HG03175 (cell line): Measurements from ENCODE around the gene SHISA9.

Experiments used
- ATAC-seq: cut with Tn5 transposase; IDR thresholded peaks from one replicate; pipeline ENCODE4 v1.9.1; 2021; ENCODE audit warnings: mild to moderate bottlenecking, moderate library complexity; ENCODE audit not compliant: unreplicated experiment

SHISA9 gene

DNA sequence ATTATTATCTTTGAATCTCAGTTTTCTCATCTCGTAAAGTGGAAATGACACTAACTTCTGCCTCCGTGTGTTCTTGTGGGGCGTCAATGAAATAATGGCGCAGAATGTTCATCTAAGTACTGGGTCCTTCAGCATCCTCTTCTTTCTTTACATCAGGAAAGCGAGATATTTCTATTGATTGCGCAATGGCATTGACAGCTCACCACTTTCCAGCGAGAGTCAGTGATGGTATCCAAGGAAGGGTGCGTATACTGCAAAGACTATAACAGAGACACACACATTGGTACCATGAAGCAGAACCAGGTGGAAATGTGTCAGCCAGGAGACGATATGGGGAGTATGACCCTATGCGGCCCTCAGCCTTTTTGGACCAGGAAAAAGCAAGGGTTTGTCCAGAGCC is 162.1 kb downstream of the SHISA9 start:
- ATAC-seq, result no peak

DNA sequence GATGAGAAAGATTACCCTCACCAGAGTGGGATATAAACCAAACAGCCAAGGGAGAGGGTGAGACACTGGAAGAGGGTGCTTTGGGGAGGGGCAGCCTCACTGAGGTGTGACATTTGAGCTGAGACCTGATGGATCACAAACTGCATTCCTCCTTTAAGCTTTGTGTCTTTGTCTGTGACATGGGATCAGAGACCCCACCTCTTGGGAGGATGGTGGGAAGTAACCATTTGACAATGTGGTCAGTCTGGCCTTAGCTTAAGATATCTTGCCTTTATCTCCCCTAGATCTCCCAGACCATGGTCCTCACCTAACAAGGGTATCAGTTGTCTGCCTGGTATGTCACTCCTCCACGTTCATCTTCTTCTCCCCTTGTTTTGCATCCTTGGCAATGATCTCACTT is 163.4 kb downstream of the SHISA9 start:
- no peak for ATAC-seq

DNA sequence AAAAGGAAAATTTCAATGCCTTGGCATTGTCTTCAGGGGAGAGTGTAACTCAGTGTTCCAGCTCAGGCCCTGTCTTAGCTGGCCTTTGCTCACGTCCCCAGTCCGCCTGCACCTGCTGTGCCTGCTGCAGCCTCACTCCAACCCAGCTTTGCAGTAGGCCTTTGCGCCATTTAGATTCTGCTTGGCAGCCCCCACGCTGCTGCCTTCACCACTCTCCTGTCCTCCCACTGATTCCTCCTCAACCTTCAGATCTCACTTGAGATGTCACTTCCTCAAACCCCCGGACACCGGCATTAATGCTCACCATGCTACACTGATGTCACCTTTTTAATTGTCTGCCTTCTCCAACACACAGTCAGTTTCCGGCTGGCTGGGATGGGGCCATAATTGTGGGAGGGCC is 166.2 kb downstream of the SHISA9 start:
- ATAC-seq, result no peak

DNA sequence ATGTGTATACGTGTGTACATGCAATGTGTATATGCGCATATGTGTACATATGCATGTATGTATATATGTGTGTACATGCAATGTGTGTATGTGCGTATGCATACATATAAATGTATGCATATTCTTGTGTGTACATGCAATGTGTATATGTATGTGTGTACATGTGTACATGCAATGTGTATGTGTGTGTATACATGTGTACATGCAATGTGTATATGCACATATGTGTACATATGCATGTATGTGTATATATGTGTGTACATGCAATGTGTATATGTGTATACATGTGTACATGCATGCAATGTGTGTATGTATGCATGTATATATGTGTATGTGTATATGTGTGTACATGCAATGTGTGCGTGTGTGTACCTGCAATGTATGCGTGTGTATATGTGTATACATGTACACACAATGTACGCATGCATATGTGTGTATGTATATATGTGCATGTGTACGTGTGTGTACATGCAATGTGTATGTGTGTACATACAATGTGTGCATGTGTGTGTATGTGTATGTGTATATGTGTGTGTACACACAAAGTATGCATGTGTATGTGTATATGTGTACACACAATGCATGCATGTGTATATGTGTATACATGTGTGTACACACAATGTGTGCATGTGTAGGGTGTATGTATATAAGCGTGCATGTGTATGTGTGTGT is 167.7 kb downstream of the SHISA9 start:
- ATAC-seq, result no peak

DNA sequence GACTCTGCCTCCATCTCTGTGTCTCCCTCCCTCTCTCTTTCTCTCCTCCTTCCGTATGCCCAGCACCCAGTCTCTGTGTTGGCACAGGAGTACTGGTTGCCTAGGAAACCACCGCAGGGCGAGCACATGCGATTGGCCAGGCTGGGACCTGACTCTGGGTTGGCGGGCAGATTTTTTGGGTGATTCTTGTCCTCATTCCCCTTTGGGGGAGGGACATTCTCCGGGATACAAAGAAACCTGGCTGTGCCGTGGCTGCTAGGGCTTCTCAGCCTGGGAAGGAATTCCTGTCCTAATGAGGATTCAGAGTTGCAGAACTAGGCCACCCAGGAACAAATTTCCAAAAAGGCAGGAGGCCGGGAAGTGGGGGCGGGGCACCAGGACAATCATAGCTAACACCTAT is 168.9 kb downstream of the SHISA9 start:
- ATAC-seq, result no peak

DNA sequence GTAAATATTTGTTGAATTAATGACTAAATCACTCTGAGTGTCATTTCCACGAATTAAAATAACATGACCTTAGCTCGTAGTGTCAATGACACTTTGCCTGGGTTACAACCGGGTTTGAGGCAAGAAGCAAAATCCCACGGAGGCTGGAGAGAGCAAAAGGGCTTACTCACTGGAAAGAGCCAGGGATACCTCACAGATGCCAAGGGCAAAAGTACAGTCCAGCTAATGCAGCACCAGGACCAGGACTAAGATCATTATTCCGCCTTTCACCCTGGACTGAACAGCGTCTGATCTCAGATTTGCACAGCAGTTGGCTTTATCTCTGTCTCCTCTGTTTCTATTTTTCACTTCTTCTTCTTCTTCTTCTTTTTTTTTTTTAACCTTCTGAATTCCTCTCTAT is 175.5 kb downstream of the SHISA9 start:
- ATAC-seq, result no peak

DNA sequence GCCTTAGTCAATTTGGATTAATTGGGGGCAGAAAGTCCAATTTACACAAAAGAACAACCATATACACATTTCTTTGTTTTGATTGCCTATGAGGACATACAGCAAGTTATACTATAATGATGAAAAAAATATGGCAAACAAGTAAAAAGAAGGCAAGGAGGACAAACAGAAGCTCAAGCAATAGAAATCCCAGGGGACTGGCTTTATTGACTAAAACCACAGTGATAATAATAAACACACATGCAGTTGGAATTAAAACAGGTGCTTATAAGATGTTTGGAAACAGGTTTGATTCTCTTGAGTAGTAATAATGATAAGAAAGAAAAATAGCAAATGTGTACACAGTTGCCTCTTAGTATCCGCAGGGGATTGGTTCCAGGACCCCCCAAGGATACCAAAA is 176.4 kb downstream of the SHISA9 start:
- ATAC-seq, result no peak

DNA sequence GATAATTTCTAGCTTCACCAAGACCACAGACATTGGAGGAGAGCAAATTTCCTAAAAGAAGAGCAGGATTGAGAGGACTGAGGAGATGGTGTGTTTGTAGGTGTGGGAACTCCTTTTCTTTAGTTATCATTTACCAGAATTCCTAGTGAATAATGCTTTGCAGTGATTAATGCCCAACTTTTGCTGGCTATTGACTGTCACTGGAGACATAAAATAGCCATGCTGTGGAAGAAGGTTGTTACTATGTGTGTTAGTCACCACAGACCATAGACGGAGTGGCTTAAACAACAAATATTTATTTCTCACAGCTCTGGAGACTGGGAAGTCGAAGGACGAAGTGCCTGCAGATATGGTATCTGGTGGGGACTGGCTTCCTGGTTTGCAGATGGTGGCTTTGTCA is 179.1 kb downstream of the SHISA9 start:
- ATAC-seq, result no peak

DNA sequence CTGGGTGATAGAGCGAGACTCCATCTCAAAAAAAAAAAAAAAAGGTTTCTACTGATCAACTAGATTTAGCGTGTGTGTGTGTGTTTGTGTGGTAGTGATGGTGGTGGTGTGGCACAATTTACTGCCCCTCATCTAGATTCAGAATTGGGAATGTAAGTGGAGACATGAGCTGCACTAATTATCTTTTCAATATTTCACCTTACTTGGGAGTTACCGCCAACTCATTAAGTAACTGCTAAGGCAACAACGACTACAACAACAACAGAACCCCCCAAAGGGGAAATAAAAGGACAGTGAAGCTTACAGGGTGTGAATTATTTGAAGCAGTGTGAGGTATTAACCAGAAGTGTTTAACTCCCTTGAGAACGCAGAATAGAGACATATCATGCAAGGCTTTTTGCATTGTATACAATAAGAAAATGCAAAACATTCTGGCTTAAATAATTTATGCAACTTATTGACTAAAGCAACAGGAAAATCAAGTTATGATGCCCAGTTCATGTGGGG is 180.5 kb downstream of the SHISA9 start:
- no peak for ATAC-seq

DNA sequence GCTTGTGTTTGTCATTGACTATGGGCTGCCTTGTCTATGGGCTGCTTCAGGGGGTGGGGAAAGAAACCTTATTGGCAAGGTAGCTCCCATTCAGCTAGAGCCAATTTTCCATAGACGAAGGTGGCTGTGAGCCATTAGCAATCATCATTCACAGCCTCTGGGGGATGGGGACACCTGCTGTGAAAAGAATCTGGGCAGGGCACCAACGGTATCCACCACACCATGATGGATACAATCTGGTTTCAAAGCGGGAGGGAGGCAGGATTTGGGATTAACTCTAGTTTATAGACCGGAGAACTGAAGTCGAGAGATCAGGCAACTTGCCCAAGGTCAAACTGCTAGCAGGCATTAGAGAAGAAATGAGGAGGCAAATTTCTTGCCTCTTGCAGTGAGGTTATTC is 182.3 kb downstream of the SHISA9 start:
- no peak for ATAC-seq

DNA sequence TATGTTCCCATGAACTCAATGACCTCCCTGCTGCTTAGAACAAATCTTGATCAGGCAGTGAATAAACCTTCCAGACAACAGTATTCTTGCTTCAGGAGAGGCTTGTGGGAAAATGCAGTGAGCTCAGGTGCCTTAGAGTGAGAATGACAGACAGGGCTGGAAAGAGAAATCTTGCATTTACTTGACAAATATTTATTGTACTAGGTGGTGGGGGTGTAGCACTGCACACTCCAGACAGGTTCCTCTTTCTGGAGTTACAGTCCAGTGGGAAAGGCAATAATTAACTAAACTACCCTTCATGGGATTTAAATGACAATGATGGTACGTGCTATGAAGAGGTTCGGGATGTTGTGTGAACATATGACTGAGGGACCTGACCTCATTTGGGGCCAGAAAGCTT is 182.9 kb downstream of the SHISA9 start:
- ATAC-seq, result no peak

DNA sequence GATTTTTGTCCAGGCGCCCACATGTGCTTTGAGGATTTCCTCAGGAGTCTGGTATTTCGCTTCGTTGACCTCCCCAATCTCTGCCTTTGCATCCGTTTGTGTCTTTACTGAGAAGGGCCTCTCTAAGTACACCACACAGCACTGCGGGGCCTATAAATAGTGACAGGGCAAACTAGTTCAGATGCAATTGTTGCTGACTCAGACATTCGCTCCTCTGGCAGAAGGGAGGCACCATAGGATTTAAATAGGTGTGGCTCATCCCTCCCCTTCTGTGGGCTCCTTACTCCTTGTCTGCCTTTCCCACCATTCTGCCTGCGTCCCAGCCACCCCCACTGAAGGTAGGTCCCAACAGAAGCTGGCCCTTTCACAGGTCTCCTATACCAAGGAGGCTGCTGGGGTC is 192.3 kb downstream of the SHISA9 start:
- ATAC-seq, result no peak

DNA sequence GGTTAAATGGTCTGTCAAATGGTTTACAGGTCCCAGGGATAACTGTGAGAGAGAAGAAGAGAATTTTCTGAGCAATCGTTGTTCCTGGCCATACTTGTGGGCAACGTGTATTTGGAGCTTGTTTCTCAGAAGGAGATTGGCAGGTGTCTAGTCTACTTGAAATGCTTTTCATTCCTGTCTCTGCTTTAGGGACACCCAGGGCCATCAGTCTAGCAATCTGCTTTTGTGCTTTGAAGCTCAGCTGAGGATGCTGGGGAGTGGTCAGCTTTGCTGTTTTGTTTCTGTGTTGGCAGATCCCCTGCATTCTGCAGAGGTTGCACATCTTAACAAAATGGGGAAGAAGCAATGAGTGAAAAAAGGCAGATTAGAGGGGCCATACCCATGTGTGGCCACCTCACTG is 193.7 kb downstream of the SHISA9 start:
- no peak for ATAC-seq

DNA sequence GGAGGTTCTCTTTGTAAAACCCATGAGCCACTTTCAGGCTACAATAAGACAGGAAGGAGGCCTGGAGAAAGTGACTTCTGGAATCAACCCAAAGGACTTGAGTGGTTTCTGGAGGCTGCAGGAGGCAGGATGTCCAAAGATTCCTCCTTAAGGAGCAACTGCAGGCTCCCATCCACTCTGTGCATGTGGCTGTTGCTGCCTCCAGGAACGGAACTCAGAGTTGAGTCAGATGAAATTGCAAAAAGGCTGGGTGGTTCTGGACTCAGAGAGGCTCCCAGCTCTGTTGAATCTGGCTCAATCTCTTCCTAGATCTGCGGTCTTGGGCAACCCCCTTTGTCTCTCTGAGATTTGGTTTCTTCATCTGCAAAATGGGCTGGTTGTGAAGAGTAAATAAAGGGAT is 197.1 kb downstream of the SHISA9 start:
- ATAC-seq, result no peak

DNA sequence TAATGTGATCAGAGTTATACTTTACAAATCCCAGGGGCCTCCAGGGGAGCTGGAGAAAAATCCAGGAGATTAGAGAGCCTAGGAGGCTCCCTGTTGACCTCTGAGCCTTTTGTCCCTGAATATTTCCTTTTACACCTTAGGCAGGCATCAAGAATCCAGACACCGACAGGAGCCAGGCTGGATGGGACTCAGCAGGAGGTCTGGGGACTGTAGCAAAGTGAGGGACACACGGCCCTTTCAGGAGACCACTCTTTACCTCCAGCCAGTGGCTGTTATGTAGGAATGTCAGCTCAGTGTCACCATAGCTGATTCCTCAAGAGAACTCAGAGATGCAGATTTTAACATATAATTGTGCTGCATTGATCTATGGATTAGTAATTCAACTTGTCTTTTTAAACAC is 198.4 kb downstream of the SHISA9 start:
- no peak for ATAC-seq

DNA sequence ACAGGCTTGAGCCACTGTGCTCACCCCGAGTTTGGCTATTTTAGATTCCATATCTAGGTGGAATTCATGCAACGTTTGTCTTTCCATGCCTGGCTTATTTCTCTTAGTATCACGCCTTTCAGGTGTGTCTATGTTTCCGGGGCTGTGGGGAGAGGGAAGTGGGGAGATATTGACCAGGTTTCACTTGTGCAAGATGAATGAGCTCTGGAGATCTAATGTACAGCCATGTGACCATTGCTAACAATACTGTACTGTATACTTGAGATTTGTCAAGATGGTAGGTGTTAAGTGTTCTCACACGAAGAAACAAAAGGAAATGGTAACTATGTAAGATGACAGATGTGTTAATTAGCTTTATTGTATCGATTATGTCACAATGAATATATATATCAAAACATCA is 199.6 kb downstream of the SHISA9 start:
- ATAC-seq, result no peak

DNA sequence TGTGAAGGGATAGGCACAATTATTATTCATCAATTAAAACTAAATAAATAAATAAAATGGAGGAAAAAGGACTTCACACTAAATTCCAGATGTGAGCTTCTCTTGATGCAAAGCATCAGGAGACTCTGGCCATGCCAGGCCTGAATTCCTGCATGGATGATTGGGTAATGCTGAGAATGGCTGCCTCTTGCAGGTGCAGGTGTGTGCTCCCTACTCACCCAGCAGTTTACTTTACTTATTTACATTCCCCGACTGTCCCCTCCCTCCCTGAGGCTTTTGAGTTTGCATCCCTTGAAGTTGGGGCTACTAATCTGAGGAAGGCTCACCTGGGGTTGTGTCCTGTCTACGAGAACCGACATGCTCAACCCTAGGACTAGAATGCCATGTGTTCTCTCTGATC is 200.4 kb downstream of the SHISA9 start:
- ATAC-seq, result no peak

DNA sequence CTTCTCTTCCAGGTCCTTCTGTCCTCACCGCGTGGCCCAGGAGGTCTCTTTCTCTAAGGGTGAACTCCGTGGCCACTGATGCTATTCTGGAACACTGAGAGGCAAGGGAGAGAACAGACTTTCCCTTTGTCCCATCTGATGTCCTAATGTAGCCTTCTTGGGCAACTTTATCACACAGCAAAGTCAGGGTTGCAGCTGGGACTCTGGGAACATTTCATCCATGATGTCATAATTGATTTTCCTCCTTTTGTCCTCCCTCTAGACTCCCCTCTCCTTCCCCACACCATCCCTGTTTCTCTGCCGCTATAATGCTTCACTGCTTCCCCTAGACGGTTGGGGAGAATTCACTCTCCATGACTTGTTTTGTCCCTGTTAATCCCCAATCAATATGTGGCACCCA is 201.0 kb downstream of the SHISA9 start:
- ATAC-seq, result no peak

DNA sequence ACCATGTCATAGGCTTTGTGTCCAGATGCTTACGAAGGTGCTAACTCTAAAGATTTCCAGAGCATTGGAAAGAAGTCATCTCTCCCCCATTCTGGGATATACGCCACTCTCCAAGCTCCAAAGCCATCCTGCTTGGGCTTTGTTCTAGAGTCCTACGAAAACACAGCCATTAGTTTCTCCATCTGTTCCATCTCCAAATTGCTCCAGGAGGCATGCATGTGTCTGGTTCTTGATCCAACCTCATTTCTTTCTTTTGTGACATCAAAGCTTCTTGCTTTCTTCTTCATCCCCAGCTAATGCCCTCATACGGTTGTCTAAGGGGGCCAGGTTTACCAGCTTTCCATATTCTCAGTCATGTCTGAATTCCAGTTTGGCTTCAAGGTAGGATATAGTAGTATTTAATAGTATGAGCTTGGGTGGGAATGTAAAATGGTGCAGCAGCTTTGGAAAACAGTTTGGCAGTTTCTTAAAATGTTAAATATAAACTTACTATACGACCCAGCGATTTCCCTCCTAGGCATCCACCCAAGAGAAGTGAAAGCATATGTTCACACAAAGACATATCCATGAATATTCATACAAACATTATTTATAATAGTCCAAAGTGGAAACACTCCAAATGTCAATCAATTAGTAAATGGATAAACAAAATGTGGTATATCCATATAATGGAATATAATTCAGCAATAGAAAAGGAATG is 202.6 kb downstream of the SHISA9 start:
- no peak for ATAC-seq

DNA sequence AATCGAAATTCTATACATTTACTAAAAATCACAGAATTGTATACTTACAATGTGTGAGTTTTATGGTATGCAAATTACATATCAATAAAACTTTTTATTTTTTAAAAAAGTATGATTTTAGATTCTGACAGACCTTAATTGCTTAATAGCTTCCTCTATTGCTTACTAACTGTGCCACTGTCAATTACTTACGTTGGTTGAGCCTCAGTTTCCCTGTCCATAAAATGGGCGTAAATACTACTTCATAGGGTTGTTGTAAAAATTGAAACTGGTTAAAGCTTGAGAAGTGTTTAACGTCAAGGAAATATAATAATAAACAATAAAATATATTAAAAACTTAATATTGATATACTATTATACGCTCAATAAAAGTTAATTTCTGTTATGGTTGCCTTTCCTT is 203.4 kb downstream of the SHISA9 start:
- ATAC-seq, result no peak

DNA sequence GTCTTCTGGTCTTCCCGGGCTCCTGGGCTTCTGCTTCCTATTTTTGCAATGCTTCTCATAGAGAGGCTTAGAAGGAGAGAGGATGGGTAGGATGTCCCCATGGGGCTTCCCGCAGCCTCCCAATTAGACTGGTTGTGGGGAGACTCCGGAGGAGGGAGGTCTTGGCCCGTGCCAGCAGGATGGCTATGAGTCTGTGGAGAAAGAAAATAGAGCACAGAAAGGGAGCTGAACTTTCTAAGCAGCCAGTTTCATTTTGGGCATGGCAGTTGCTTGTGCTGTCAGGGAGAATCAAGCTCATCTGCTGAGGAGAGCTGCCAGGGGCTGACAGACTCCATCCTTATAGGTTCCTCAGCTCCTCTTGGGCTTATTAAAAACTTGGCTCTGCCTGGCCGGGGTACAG is 204.0 kb downstream of the SHISA9 start:
- ATAC-seq, result no peak

DNA sequence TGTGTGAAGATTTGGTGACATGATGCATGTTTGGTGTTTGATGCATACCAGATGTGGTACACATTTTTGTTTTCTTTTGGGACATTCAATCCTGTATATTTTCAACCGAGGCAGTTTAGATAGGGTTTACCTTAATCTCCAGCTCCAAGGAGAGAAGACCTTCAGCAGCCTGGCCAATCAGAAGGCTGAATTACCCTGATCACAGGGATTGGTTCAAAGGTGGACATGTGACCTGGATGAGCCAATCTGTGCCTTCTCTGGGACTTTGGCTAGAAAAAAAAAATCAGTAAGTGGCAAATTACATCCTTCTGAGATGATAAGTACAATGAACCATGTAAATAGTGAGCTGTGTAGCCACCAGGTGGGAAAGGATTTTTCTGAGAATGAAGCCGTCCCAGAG is 205.1 kb downstream of the SHISA9 start:
- ATAC-seq, result no peak

DNA sequence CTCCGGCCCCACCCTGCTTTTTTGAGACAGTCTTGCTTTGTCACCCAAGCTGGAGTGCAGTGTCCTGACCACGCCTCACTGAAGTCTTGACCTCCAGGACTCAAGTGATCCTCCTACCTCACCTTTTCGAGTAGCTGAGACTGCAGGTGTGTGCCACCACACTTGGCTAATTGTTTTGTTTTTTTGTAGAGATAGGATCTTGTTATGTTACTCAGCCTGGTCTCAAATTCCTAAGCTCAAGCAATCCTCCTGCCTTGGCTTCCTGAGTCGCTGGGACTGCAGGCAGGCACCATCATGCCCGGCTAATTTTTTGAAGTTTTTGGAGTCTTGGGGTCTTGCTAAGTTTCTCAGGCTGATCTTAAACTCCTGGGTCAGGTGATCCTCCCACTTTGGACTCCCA is 206.7 kb downstream of the SHISA9 start:
- ATAC-seq, result no peak
